ENCODE results near the gene SPRR4.
"Not testable (repeated sequence)": the region's sequence is repeated elsewhere in the genome, so short reads cannot be mapped to it uniquely, and the experiment has no call there.

SPRR4 gene

DNA sequence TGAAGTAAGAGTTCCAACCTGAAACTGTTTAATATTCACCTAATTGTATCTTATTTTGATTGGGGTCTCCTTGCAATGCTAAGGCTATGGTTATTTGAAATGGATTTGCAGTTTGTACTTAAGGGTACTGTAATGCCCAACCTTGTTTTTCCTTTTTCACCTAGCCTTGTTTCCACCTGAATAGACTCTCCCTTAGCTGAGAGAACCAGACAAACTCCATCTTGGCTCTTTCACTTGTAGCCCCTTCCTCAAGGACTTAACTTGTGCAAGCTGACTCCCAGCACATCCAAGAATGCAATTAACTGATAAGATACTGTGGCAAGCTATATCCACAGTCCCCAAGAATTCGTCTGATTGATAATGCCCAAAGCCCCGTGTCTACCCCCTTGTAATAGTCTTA is 51.4 kb downstream of the SPRR4 start:
- not testable (repeated sequence) for DNase-seq (ENCODE audit: low spot score)

Small RNAs within 50 kb of the gene (small RNA-seq; reads per million reads assigned to genes)
- gene RF00322: 0 reads per million in 2 experiments
- 0 reads per million in 2 experiments for gene SPRR1A
